Hepatocyte (in vitro differentiated cells): ENCODE data around the gene PTPRN2. TPM values are rescaled to one million over a fixed set of nuclear protein-coding genes. Genes with fewer than 3 reads are reported as not detected.

ENCODE experiments used
- DNase-seq: peaks from one replicate; pipeline ENCODE4 v3.0.0-alpha.2; 2016; ENCODE audit warnings: low spot score
- H2AFZ ChIP-seq: fragments of 200-600 bp; sonication (generic); 2 replicates; pipeline ENCODE4 v1.6.0; 2016; ENCODE audit warnings: antibody characterized with exemption, mild to moderate bottlenecking
- H3K27ac ChIP-seq: fragments of 200-600 bp; sonication (generic); 2 replicates; pipeline ENCODE4 v1.5.1; 2016; ENCODE audit warnings: mild to moderate bottlenecking
- H3K27me3 ChIP-seq: fragments of 200-600 bp; sonication (generic); 2 replicates; pipeline ENCODE4 v1.6.1; 2016
- H3K36me3 ChIP-seq: fragments of 200-600 bp; sonication (generic); replicated peaks from 2 replicates; pipeline ENCODE4 v1.5.1; 2016; ENCODE audit warnings: low read depth; ENCODE audit not compliant: insufficient read depth
- H3K4me1 ChIP-seq: fragments of 200-600 bp; sonication (generic); 2 replicates; pipeline ENCODE4 v1.5.1; 2016; ENCODE audit warnings: mild to moderate bottlenecking, moderate library complexity; ENCODE audit not compliant: insufficient read depth
- H3K4me2 ChIP-seq: fragments of 200-600 bp; sonication (generic); 2 replicates; pipeline ENCODE4 v1.6.0; 2016
- H3K4me3 ChIP-seq: fragments of 200-600 bp; sonication (generic); 2 replicates; pipeline ENCODE4 v1.5.1; 2016; ENCODE audit warnings: mild to moderate bottlenecking
- H3K79me2 ChIP-seq: fragments of 200-600 bp; sonication (generic); 2 replicates; pipeline ENCODE4 v1.6.0; 2017; ENCODE audit warnings: mild to moderate bottlenecking
- H3K9me2 ChIP-seq: fragments of 200-600 bp; sonication (generic); replicated peaks from 2 replicates; pipeline ENCODE4 v1.6.0; 2017; ENCODE audit warnings: mild to moderate bottlenecking; ENCODE audit not compliant: insufficient read depth
- H3K9me3 ChIP-seq: fragments of 200-600 bp; sonication (generic); 2 replicates; pipeline ENCODE4 v1.5.1; 2016; ENCODE audit warnings: low read depth, mild to moderate bottlenecking
- H4K20me1 ChIP-seq: fragments of 200-600 bp; sonication (generic); 2 replicates; pipeline ENCODE4 v1.6.0; 2016; ENCODE audit warnings: mild to moderate bottlenecking; ENCODE audit not compliant: insufficient read depth, poor library complexity, severe bottlenecking
- EZH2 ChIP-seq: fragments of 200-600 bp; sonication (generic); IDR thresholded peaks from 2 replicates; pipeline ENCODE4 v1.6.1; 2016; ENCODE audit warnings: antibody characterized with exemption, mild to moderate bottlenecking, borderline replicate concordance
- EZH2phosphoT487 ChIP-seq: fragments of 200-600 bp; sonication (generic); IDR thresholded peaks from one replicate; pipeline ENCODE4 v1.6.1; 2018; ENCODE audit warnings: antibody characterized with exemption, mild to moderate bottlenecking, low read depth, moderate library complexity; ENCODE audit not compliant: unreplicated experiment, severe bottlenecking
- WGBS: methylation state at CpG from one replicate; pipeline ENCODE4 v1.1.6; 2016; ENCODE audit warnings: low lambda C conversion rate; ENCODE audit errors: missing lambda C conversion rate; 5-methylcytosine and 5-hydroxymethylcytosine counted together
- polyA plus RNA-seq: library from polyadenylated mRNA; unstranded; fragments of >200 nt; fragmentation: Nextera tagmentation; extraction: Ambion mirVana; gene quantifications from 2 replicates; pipeline ENCODE4 v1.2.1, GENCODE V29; 2016
- total RNA-seq: library from RNA; depleted of rRNA; stranded (reverse); fragments of >200 nt; gene quantifications from 2 replicates; pipeline ENCODE4 v1.2.3, GENCODE V29; 2014
- TF ChIP-seq, protein P1 (sequence below): fragments of 200-600 bp; sonication (generic); IDR thresholded peaks from 2 replicates; pipeline ENCODE4 v1.5.1; 2016; ENCODE audit warnings: antibody characterized with exemption, mild to moderate bottlenecking; ENCODE audit not compliant: poor library complexity

The PTPRN2 gene
- total and polyA plus RNA-seq, 2 experiments from 2014 or later = 2.1 to 3.3 TPM

- Histone ChIP-seq H4K20me1 (no peaks in the 10 kb centered on the region), H3K27ac (no peak overlapping the region), H3K79me2 (no peaks in the 10 kb centered on the region), H2AFZ (no peak overlapping the region), H3K36me3 (no peaks in the 10 kb centered on the region), H3K4me1 (no peaks in the 10 kb centered on the region), H3K4me3 (no peak overlapping the region), H3K27me3 (no peaks in the 10 kb centered on the region), H3K9me2 (no peaks in the 10 kb centered on the region), H3K9me3 (no peaks in the 10 kb centered on the region), H3K4me2 (no peak overlapping the region)
- TF ChIP-seq EZH2 (no peak), EZH2phosphoT487 (no peak)
- TF ChIP-seq, protein P1, sequence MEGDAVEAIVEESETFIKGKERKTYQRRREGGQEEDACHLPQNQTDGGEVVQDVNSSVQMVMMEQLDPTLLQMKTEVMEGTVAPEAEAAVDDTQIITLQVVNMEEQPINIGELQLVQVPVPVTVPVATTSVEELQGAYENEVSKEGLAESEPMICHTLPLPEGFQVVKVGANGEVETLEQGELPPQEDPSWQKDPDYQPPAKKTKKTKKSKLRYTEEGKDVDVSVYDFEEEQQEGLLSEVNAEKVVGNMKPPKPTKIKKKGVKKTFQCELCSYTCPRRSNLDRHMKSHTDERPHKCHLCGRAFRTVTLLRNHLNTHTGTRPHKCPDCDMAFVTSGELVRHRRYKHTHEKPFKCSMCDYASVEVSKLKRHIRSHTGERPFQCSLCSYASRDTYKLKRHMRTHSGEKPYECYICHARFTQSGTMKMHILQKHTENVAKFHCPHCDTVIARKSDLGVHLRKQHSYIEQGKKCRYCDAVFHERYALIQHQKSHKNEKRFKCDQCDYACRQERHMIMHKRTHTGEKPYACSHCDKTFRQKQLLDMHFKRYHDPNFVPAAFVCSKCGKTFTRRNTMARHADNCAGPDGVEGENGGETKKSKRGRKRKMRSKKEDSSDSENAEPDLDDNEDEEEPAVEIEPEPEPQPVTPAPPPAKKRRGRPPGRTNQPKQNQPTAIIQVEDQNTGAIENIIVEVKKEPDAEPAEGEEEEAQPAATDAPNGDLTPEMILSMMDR = no peak
- no peak for DNase-seq
- 92% methylated on average over 17 of the region's 17 CpGs for WGBS
These were observed 446.4 kb downstream of the PTPRN2 start for GRCh38 chr7:158141221-158141582.

DNA sequence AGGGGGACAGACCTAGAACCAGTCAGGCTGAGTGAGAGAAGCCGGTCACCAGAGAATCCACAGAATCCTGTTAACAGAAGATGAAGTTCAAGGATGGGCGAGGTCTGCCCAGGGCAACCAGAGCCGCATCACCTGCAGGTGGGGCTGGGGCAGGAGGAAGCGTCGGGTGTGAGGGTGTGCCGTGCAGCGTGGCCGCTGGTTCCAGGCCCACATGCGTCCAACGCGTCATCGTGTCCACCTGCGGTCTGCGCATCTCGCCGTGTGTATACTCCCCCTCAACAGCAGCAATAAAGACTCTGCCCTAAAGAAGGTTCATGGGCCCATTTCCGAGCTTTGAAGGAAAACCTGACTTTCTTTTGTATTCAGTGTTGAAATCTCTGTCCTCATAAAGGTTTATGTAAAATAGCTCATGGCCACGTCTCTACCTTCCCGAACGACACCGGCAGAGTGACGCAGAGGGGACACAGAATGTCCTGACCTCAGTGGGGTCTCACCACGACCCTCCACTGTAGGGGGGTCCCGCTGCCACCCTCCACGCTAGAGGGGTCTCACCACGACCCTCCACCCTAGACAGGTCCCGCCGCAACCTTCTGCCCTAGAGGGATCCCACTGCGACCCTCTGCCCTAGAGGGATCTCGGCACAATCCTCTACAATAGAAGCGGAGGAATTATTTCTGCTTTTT, 446.9 kb downstream of the PTPRN2 start:
- no peak for DNase-seq
- TF ChIP-seq EZH2 = no peak
- no peak for TF ChIP-seq EZH2phosphoT487
- TF ChIP-seq, protein P1 = no peak
- H3K36me3 ChIP-seq = no peaks in the 10 kb centered on the region
- WGBS = 94% methylated on average over 31 of the region's 31 CpGs
- H2AFZ ChIP-seq = no peak overlapping the region
- H4K20me1 ChIP-seq = no peaks in the 10 kb centered on the region
- H3K4me1 ChIP-seq = no peaks in the 10 kb centered on the region
- H3K9me2 ChIP-seq = no peaks in the 10 kb centered on the region
- no peak overlapping the region for H3K4me2 ChIP-seq
- no peaks in the 10 kb centered on the region for H3K79me2 ChIP-seq
- H3K27me3 ChIP-seq = no peaks in the 10 kb centered on the region
- no peak overlapping the region for H3K27ac ChIP-seq
- no peaks in the 10 kb centered on the region for H3K9me3 ChIP-seq
- no peak overlapping the region for H3K4me3 ChIP-seq

DNA sequence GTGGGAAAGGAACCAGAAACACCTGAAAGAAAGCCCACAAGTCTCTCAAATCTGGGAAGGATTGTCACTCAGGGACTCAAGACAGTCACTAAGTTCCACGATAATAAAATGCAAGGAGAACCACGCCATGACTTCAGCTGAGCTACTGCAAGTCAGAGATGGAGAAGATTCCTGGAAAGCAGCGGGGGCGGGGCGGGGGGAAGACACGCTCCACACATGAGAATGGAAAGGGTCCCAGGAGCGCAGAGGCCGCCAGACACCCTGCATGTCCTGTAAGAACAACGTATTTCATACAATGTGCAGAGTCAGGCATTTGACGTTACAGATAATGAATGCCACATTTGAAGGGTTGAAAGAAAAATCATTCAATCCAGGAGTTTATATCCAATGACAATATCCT, 448.1 kb downstream of the PTPRN2 start:
- H3K36me3 ChIP-seq = no peaks in the 10 kb centered on the region
- H3K4me3 ChIP-seq = no peak overlapping the region
- no peaks in the 10 kb centered on the region for H3K27me3 ChIP-seq
- no peak overlapping the region for H3K4me2 ChIP-seq
- no peaks in the 10 kb centered on the region for H4K20me1 ChIP-seq
- no peaks in the 10 kb centered on the region for H3K9me3 ChIP-seq
- H3K79me2 ChIP-seq = no peaks in the 10 kb centered on the region
- H3K9me2 ChIP-seq = no peaks in the 10 kb centered on the region
- WGBS = 88% methylated on average over 10 of the region's 10 CpGs
- TF ChIP-seq EZH2phosphoT487 = no peak
- TF ChIP-seq, protein P1 = no peak
- no peak for TF ChIP-seq EZH2
- H3K4me1 ChIP-seq = no peaks in the 10 kb centered on the region
- H2AFZ ChIP-seq = no peak overlapping the region
- H3K27ac ChIP-seq = no peak overlapping the region
- DNase-seq = no peak

- Histone ChIP-seq H3K27me3 (no peaks in the 10 kb centered on the region), H3K36me3 (no peaks in the 10 kb centered on the region)
- 84% methylated on average over 9 of the region's 9 CpGs for WGBS
These were observed 449.4 kb downstream of the PTPRN2 start for GRCh38 chr7:158138329-158138597.

More at GRCh38 chr7:158138329-158138597, 449.4 kb downstream of the PTPRN2 start:
- TF ChIP-seq, protein P1 = no peak
- TF ChIP-seq EZH2 (no peak), EZH2phosphoT487 (no peak)
- no peaks in the 10 kb centered on the region for H3K4me1 ChIP-seq
- DNase-seq = no peak
- no peak overlapping the region for H3K4me3 ChIP-seq
- no peak overlapping the region for H2AFZ ChIP-seq
- no peak overlapping the region for H3K27ac ChIP-seq
- H3K79me2 ChIP-seq = no peaks in the 10 kb centered on the region
- H3K9me2 ChIP-seq = no peaks in the 10 kb centered on the region
- no peak overlapping the region for H3K4me2 ChIP-seq
- H4K20me1 ChIP-seq = no peaks in the 10 kb centered on the region
- H3K9me3 ChIP-seq = no peaks in the 10 kb centered on the region
